ENCODE data around the gene PDE8A. TPM values are rescaled to one million over a fixed set of nuclear protein-coding genes. Genes with fewer than 3 reads are reported as not detected.

PDE8A gene
- total and polyA plus RNA-seq, 2 experiments from 2014 or later = 5.6 to 7.5 TPM

DNA sequence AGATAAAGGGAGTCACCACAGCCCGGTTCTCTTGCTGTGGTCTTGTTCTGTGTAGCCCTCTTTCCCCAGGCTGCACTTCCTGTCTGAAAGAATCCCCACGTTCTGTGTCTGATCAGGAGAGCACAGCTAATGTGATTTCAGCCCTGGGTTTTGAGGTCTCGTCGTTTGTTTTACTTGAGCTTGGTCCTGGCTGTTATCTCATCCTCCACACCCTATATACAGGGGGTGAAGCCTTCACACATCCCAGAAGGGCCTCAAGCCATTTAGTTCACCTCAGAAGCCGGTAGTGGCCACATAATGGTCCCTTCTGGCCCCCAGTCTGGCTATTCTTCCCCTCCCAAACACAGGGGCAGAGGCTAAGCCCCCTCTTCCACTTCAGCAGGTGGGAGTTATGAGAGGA lies 115.6 kb downstream of the PDE8A start (continued):
- TF ChIP-seq, protein P1, sequence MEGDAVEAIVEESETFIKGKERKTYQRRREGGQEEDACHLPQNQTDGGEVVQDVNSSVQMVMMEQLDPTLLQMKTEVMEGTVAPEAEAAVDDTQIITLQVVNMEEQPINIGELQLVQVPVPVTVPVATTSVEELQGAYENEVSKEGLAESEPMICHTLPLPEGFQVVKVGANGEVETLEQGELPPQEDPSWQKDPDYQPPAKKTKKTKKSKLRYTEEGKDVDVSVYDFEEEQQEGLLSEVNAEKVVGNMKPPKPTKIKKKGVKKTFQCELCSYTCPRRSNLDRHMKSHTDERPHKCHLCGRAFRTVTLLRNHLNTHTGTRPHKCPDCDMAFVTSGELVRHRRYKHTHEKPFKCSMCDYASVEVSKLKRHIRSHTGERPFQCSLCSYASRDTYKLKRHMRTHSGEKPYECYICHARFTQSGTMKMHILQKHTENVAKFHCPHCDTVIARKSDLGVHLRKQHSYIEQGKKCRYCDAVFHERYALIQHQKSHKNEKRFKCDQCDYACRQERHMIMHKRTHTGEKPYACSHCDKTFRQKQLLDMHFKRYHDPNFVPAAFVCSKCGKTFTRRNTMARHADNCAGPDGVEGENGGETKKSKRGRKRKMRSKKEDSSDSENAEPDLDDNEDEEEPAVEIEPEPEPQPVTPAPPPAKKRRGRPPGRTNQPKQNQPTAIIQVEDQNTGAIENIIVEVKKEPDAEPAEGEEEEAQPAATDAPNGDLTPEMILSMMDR (conservative IDR thresholded peaks at IDR 0.05; ENCODE audit: low read depth in 2 of 2) = no peak
- TF ChIP-seq POLR2AphosphoS5 (IDR thresholded peaks at IDR 0.05; ENCODE audit: low read depth) = no peak
- no peak for TF ChIP-seq EZH2 (IDR thresholded peaks at IDR 0.05; ENCODE audit: low read depth, unreplicated experiment)
- no peak for TF ChIP-seq ZNF114 (CRISPR knock-in tag; IDR thresholded peaks at IDR 0.05)
- TF ChIP-seq, protein P2, sequence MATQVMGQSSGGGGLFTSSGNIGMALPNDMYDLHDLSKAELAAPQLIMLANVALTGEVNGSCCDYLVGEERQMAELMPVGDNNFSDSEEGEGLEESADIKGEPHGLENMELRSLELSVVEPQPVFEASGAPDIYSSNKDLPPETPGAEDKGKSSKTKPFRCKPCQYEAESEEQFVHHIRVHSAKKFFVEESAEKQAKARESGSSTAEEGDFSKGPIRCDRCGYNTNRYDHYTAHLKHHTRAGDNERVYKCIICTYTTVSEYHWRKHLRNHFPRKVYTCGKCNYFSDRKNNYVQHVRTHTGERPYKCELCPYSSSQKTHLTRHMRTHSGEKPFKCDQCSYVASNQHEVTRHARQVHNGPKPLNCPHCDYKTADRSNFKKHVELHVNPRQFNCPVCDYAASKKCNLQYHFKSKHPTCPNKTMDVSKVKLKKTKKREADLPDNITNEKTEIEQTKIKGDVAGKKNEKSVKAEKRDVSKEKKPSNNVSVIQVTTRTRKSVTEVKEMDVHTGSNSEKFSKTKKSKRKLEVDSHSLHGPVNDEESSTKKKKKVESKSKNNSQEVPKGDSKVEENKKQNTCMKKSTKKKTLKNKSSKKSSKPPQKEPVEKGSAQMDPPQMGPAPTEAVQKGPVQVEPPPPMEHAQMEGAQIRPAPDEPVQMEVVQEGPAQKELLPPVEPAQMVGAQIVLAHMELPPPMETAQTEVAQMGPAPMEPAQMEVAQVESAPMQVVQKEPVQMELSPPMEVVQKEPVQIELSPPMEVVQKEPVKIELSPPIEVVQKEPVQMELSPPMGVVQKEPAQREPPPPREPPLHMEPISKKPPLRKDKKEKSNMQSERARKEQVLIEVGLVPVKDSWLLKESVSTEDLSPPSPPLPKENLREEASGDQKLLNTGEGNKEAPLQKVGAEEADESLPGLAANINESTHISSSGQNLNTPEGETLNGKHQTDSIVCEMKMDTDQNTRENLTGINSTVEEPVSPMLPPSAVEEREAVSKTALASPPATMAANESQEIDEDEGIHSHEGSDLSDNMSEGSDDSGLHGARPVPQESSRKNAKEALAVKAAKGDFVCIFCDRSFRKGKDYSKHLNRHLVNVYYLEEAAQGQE (IDR thresholded peaks at IDR 0.05; ENCODE audit: unreplicated experiment) = no peak
- no peak for TF ChIP-seq CREB1 (CRISPR knock-in tag; IDR thresholded peaks at IDR 0.05; ENCODE audit: low read depth)
- TF ChIP-seq ZNF331 (CRISPR knock-in tag; IDR thresholded peaks at IDR 0.05; ENCODE audit: low read depth) = no peak
- TF ChIP-seq JUNB (IDR thresholded peaks at IDR 0.05; ENCODE audit: unreplicated experiment) = no peak
- no peak for TF ChIP-seq STAT1 (IDR thresholded peaks at IDR 0.05; ENCODE audit: unreplicated experiment)
- TF ChIP-seq, protein P3, sequence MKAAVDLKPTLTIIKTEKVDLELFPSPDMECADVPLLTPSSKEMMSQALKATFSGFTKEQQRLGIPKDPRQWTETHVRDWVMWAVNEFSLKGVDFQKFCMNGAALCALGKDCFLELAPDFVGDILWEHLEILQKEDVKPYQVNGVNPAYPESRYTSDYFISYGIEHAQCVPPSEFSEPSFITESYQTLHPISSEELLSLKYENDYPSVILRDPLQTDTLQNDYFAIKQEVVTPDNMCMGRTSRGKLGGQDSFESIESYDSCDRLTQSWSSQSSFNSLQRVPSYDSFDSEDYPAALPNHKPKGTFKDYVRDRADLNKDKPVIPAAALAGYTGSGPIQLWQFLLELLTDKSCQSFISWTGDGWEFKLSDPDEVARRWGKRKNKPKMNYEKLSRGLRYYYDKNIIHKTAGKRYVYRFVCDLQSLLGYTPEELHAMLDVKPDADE (IDR thresholded peaks at IDR 0.05) = no peak

DNA sequence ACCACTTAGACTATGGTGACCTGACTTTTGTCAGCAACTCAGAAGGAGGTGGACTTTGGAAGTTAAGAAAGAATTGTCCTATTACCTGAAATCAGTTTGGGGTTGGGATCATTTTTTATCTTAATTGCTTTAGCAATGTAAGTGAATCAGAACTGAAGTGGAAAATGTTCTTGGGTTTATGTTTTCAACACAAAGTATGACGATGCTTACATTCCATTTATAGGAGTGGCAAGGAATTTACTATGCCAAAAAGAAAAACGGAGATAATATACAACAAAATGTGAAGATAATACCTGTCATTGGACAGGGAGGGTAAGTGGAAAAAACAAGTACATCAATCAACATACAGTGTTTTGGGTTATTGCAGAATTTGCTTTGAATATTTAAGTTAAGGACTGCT lies 116.1 kb downstream of the PDE8A start:
- H2AFZ ChIP-seq = no peak overlapping the region
- H3K9me2 ChIP-seq (ENCODE audit: insufficient read depth) = 0 out of 2 replicates have a peak, but pooled peaks cover 2% of the 10 kb centered on the region
- no peak overlapping the region for H3K27ac ChIP-seq (ENCODE audit: low read depth)
- Mint-ChIP-seq H3K27ac (no peak overlapping the region), H3K4me1 (no peaks in the 10 kb centered on the region; the same call in 2 of the 3 replicates), H3K9me3 (no peaks in the 10 kb centered on the region), H3K4me3 (no peak overlapping the region), H3K27me3 (ENCODE audit: insufficient read depth, low read depth, poor library complexity) (no peaks in the 10 kb centered on the region), H3K36me3 (ENCODE audit: low read depth) (no peaks in the 10 kb centered on the region)
- H3F3A ChIP-seq (replicated peaks; ENCODE audit: low read depth) = no peaks in the 10 kb centered on the region
- no peaks in the 10 kb centered on the region for H3K36me3 ChIP-seq (ENCODE audit: insufficient read depth)
- ATAC-seq = no peak
- H3K27me3 ChIP-seq (ENCODE audit: insufficient read depth) = no peaks in the 10 kb centered on the region
- no peak overlapping the region for H3K4me3 ChIP-seq
- H3K79me2 ChIP-seq (replicated peaks; ENCODE audit: insufficient read depth) = no peaks in the 10 kb centered on the region
- no peaks in the 10 kb centered on the region for H4K20me1 ChIP-seq (replicated peaks; ENCODE audit: insufficient read depth)
- DNase-seq (ENCODE audit: low spot score) = no peak
- H3K4me1 ChIP-seq (ENCODE audit: insufficient read depth) = no peaks in the 10 kb centered on the region
- no peak overlapping the region for H3K4me2 ChIP-seq
- TF ChIP-seq NANOG (IDR thresholded peaks at IDR 0.05; ENCODE audit: borderline replicate concordance) (no peak), CREB1 (CRISPR knock-in tag; IDR thresholded peaks at IDR 0.05; ENCODE audit: low read depth) (no peak), ZNF114 (CRISPR knock-in tag; IDR thresholded peaks at IDR 0.05) (no peak)
- TF ChIP-seq, protein P2 (IDR thresholded peaks at IDR 0.05; ENCODE audit: unreplicated experiment) = no peak
